Activated CD4-positive, alpha-beta T cell treated with anti-CD3 and anti-CD28 coated beads, Interleukin-2, amount 10 ng/mL, durations not matched to agents 7 days and 5 days (primary cell): ENCODE measurements around the gene CD38. TPM values are rescaled to one million over a fixed set of nuclear protein-coding genes. Genes with fewer than 3 reads are reported as not detected.
A peak's percentile ranks its signal among the peaks of the same experiment; 100 is the strongest.
"Not testable (repeated sequence)": the region's sequence is repeated elsewhere in the genome, so short reads cannot be mapped to it uniquely, and the experiment has no call there.

Source experiments
- CTCF ChIA-PET: fragments of 350-600 bp; sonication (Branson Sonifier 250); formaldehyde crosslinking; loops from one replicate; lab custom pipeline; 2021; ENCODE audit warnings: antibody characterized with exemption; lab: Charles Lee
- POLR2A ChIA-PET: fragments of 350-600 bp; sonication (Branson Sonifier 250); formaldehyde crosslinking; loops from one replicate; lab custom pipeline; 2021; ENCODE audit warnings: antibody characterized with exemption; lab: Charles Lee
- DNase-seq: peaks from one replicate; pipeline ENCODE4 v3.0.0-alpha.2; 2020
- H3K27ac Mint-ChIP-seq: one replicate; pipeline ENCODE4 v1.8.0; 2021; ENCODE audit warnings: mild to moderate bottlenecking, moderate library complexity, mixed read lengths
- H3K27me3 Mint-ChIP-seq: one replicate; pipeline ENCODE4 v1.8.0; 2021; ENCODE audit warnings: mixed read lengths
- H3K36me3 Mint-ChIP-seq: one replicate; pipeline ENCODE4 v1.8.0; 2021; ENCODE audit warnings: low read depth, mixed read lengths
- H3K4me1 Mint-ChIP-seq: one replicate; pipeline ENCODE4 v1.8.0; 2021; ENCODE audit warnings: mixed read lengths
- H3K4me3 Mint-ChIP-seq: one replicate; pipeline ENCODE4 v1.8.0; 2021; ENCODE audit warnings: mild to moderate bottlenecking, moderate library complexity, mixed read lengths
- H3K9me3 Mint-ChIP-seq: one replicate; pipeline ENCODE4 v1.8.0; 2021; ENCODE audit warnings: mixed read lengths
- total RNA-seq, 2 experiments: library from RNA; stranded (reverse); gene quantifications; one replicate each; pipeline ENCODE4 v1.2.3, GENCODE V29; 2021

Gene CD38
- total RNA-seq, 2 experiments from 2014 or later, result 87.4 to 95.3 TPM

GRCh38 chr4:15746110-15746509 is 32.0 kb upstream of the CD38 start:
- H3K9me3 Mint-ChIP-seq, result peaks cover 49% of the 10 kb centered on the region

GRCh38 chr4:15749001-15749400 is 29.1 kb upstream of the CD38 start:
- H3K27me3 Mint-ChIP-seq, result no peaks in the 10 kb centered on the region
- H3K36me3 Mint-ChIP-seq, result peaks cover 13% of the 10 kb centered on the region
- no peak overlapping the region for H3K4me3 Mint-ChIP-seq
- ChIA-PET POLR2A (no interaction called here), CTCF (interaction anchor here (1.0 to 4.6 kb wide), 6 partner anchors 8 to 56 kb away, joined by 3 to 24 read pairs (median 3); no protein-coding TSS in a partner anchor)
- DNase-seq, result no peak
- peaks cover 21% of the 10 kb centered on the region for H3K4me1 Mint-ChIP-seq
- no peak overlapping the region for H3K27ac Mint-ChIP-seq
- H3K9me3 Mint-ChIP-seq, result peaks cover 28% of the 10 kb centered on the region

More at GRCh38 chr4:15746110-15746509, 32.0 kb upstream of the CD38 start:
- no peak overlapping the region for H3K27ac Mint-ChIP-seq
- ChIA-PET POLR2A (no interaction called here), CTCF (no interaction called here)
- no peaks in the 10 kb centered on the region for H3K27me3 Mint-ChIP-seq
- no peak overlapping the region for H3K4me3 Mint-ChIP-seq
- H3K36me3 Mint-ChIP-seq, result peaks cover 27% of the 10 kb centered on the region
- DNase-seq, result no peak
- H3K4me1 Mint-ChIP-seq, result peaks cover 12% of the 10 kb centered on the region

GRCh38 chr4:15751153-15751552 is 27.0 kb upstream of the CD38 start:
- peaks cover 36% of the 10 kb centered on the region for H3K4me1 Mint-ChIP-seq
- H3K36me3 Mint-ChIP-seq, result peaks cover 5% of the 10 kb centered on the region
- no peak for DNase-seq
- ChIA-PET POLR2A (no interaction called here), CTCF (interaction anchor here (4.6 kb wide), 1 partner anchor 12 kb away, joined by 24 read pairs; no protein-coding TSS in a partner anchor)
- no peak overlapping the region for H3K27ac Mint-ChIP-seq
- peaks cover 14% of the 10 kb centered on the region for H3K9me3 Mint-ChIP-seq
- no peak overlapping the region for H3K4me3 Mint-ChIP-seq
- H3K27me3 Mint-ChIP-seq, result no peaks in the 10 kb centered on the region

- Mint-ChIP-seq H3K27ac (no peak overlapping the region), H3K4me3 (no peak overlapping the region), H3K4me1 (peaks cover 46% of the 10 kb centered on the region), H3K9me3 (peaks cover 4% of the 10 kb centered on the region), H3K27me3 (no peaks in the 10 kb centered on the region), H3K36me3 (peaks cover under 1% of the 10 kb centered on the region)
- DNase-seq, result no peak
- POLR2A ChIA-PET, result no interaction called here
- CTCF ChIA-PET, result interaction anchor here (1.1 to 1.6 kb wide), 2 partner anchors 9 to 15 kb away, joined by 4 to 5 read pairs; no protein-coding TSS in a partner anchor
These were observed 25.0 kb upstream of the CD38 start for GRCh38 chr4:15753081-15753480.

- CTCF ChIA-PET, result interaction anchor here (0.7 to 1.6 kb wide), 9 partner anchors 10 to 38 kb away, joined by 3 to 5 read pairs (median 4); no protein-coding TSS in a partner anchor
- peak overlapping the region; percentile 96 for H3K27ac Mint-ChIP-seq
These were observed 24.3 kb upstream of the CD38 start for GRCh38 chr4:15753786-15754185.

GRCh38 chr4:15754323-15754722 is 23.8 kb upstream of the CD38 start:
- ChIA-PET CTCF (interaction anchor here (0.7 to 1.6 kb wide), 8 partner anchors 10 to 39 kb away, joined by 3 to 5 read pairs (median 4); no protein-coding TSS in a partner anchor), POLR2A (no interaction called here)
- peak overlapping the region; percentile 28 for H3K4me3 Mint-ChIP-seq
- H3K27ac Mint-ChIP-seq, result peak overlapping the region; percentile 96
- H3K36me3 Mint-ChIP-seq, result peaks cover under 1% of the 10 kb centered on the region
- DNase-seq, result peak; percentile 75
- peaks cover 50% of the 10 kb centered on the region for H3K4me1 Mint-ChIP-seq
- H3K9me3 Mint-ChIP-seq, result peaks cover 8% of the 10 kb centered on the region
- H3K27me3 Mint-ChIP-seq, result no peaks in the 10 kb centered on the region

More at GRCh38 chr4:15753786-15754185, 24.3 kb upstream of the CD38 start:
- H3K4me3 Mint-ChIP-seq, result peak overlapping the region; percentile 28
- peaks cover 50% of the 10 kb centered on the region for H3K4me1 Mint-ChIP-seq
- DNase-seq, result no peak
- POLR2A ChIA-PET, result interaction anchor here (0.7 kb wide), 1 partner anchor 26 kb away, joined by 3 read pairs; no protein-coding TSS in a partner anchor
- peaks cover 8% of the 10 kb centered on the region for H3K9me3 Mint-ChIP-seq
- H3K36me3 Mint-ChIP-seq, result no peaks in the 10 kb centered on the region
- H3K27me3 Mint-ChIP-seq, result no peaks in the 10 kb centered on the region

- Mint-ChIP-seq H3K4me1 (peaks cover 56% of the 10 kb centered on the region), H3K27me3 (no peaks in the 10 kb centered on the region), H3K9me3 (peaks cover 9% of the 10 kb centered on the region), H3K27ac (peak overlapping the region; percentile 96), H3K4me3 (peak overlapping the region; percentile 78), H3K36me3 (peaks cover 2% of the 10 kb centered on the region)
- ChIA-PET CTCF (interaction anchor here (0.8 to 4.3 kb wide), 11 partner anchors 7 to 89 kb away, joined by 3 to 86 read pairs (median 5); partner anchors contain the start of gene FAM200B), POLR2A (interaction anchor here (0.7 to 1.6 kb wide), 2 partner anchors 17 to 80 kb away, joined by 6 read pairs; no protein-coding TSS in a partner anchor)
- peak; percentile 39 for DNase-seq
These were observed 22.6 kb upstream of the CD38 start for GRCh38 chr4:15755321-15756155.

GRCh38 chr4:15756361-15756861 is 21.7 kb upstream of the CD38 start:
- POLR2A ChIA-PET, result interaction anchor here (0.7 to 1.6 kb wide), 2 partner anchors 16 to 79 kb away, joined by 6 read pairs; no protein-coding TSS in a partner anchor
- CTCF ChIA-PET, result interaction anchor here (0.7 to 4.3 kb wide), 16 partner anchors 8 to 96 kb away, joined by 3 to 86 read pairs (median 4); no protein-coding TSS in a partner anchor
- Mint-ChIP-seq H3K4me3 (peak overlapping the region; percentile 78), H3K9me3 (peaks cover 7% of the 10 kb centered on the region), H3K4me1 (peaks cover 60% of the 10 kb centered on the region), H3K27ac (peak overlapping the region; percentile 96), H3K36me3 (peaks cover 2% of the 10 kb centered on the region), H3K27me3 (no peaks in the 10 kb centered on the region)
- peak; percentile 88 for DNase-seq

- Mint-ChIP-seq H3K27me3 (no peaks in the 10 kb centered on the region), H3K36me3 (peaks cover 2% of the 10 kb centered on the region), H3K9me3 (peaks cover 7% of the 10 kb centered on the region), H3K27ac (peak overlapping the region; percentile 96), H3K4me1 (peaks cover 64% of the 10 kb centered on the region), H3K4me3 (peak overlapping the region; percentile 78)
- CTCF ChIA-PET, result interaction anchor here (0.7 to 4.3 kb wide), 12 partner anchors 9 to 97 kb away, joined by 3 to 86 read pairs (median 4); no protein-coding TSS in a partner anchor
- DNase-seq, result peak; percentile 12
- POLR2A ChIA-PET, result interaction anchor here (0.6 to 1.6 kb wide), 4 partner anchors 15 to 484 kb away, joined by 3 to 6 read pairs (median 4); no protein-coding TSS in a partner anchor
These were observed 21.1 kb upstream of the CD38 start for GRCh38 chr4:15757054-15757453.

- Mint-ChIP-seq H3K27ac (peak overlapping the region; percentile 22), H3K36me3 (peaks cover 2% of the 10 kb centered on the region), H3K4me3 (no peak overlapping the region), H3K9me3 (peaks cover 7% of the 10 kb centered on the region), H3K4me1 (peaks cover 65% of the 10 kb centered on the region), H3K27me3 (no peaks in the 10 kb centered on the region)
- ChIA-PET CTCF (interaction anchor here (2.7 to 4.3 kb wide), 2 partner anchors 10 to 12 kb away, joined by 14 to 86 read pairs; no protein-coding TSS in a partner anchor), POLR2A (no interaction called here)
- DNase-seq, result no peak
These were observed 19.8 kb upstream of the CD38 start for GRCh38 chr4:15758294-15758693.

GRCh38 chr4:15762460-15762859 is 15.7 kb upstream of the CD38 start:
- H3K27ac Mint-ChIP-seq, DNase-seq, POLR2A ChIA-PET, H3K4me3 Mint-ChIP-seq, H3K27me3 Mint-ChIP-seq: not testable (repeated sequence)
- H3K9me3 Mint-ChIP-seq, result peaks cover 18% of the 10 kb centered on the region
- peaks cover 17% of the 10 kb centered on the region for H3K36me3 Mint-ChIP-seq
- CTCF ChIA-PET, result interaction anchor here (1.0 kb wide), 3 partner anchors 10 to 17 kb away, joined by 3 to 5 read pairs (median 3); no protein-coding TSS in a partner anchor
- peaks cover 65% of the 10 kb centered on the region for H3K4me1 Mint-ChIP-seq

- H3K27me3 Mint-ChIP-seq, result no peaks in the 10 kb centered on the region
- H3K9me3 Mint-ChIP-seq, result peaks cover 12% of the 10 kb centered on the region
- ChIA-PET POLR2A (no interaction called here), CTCF (interaction anchor here (10.0 kb wide), 1 partner anchor 8 kb away, joined by 86 read pairs; no protein-coding TSS in a partner anchor)
- peak; percentile 33 for DNase-seq
- H3K36me3 Mint-ChIP-seq, result peaks cover 22% of the 10 kb centered on the region
- H3K4me1 Mint-ChIP-seq, result peaks cover 72% of the 10 kb centered on the region
- H3K4me3 Mint-ChIP-seq, result peak overlapping the region; percentile 49
- peak overlapping the region; percentile 95 for H3K27ac Mint-ChIP-seq
These were observed 12.7 kb upstream of the CD38 start for GRCh38 chr4:15765391-15765790.
